ENCODE data around the gene BBS4.
A peak's percentile ranks its signal among the peaks of the same experiment; 100 is the strongest.

Gene BBS4

GRCh38 chr15:72764656-72765055 lies 78.6 kb downstream of the BBS4 start:
- DNase-seq (ENCODE audit: low spot score) = no peak

GRCh38 chr15:72766025-72766424 lies 80.0 kb downstream of the BBS4 start:
- no peak for DNase-seq (ENCODE audit: low spot score)

GRCh38 chr15:72766780-72767179 lies 80.8 kb downstream of the BBS4 start:
- no peak for DNase-seq (ENCODE audit: low spot score)

GRCh38 chr15:72770673-72771328 lies 84.8 kb downstream of the BBS4 start:
- DNase-seq (ENCODE audit: low spot score) = no peak

- no peak for DNase-seq (ENCODE audit: low spot score)
These were observed 85.3 kb downstream of the BBS4 start for GRCh38 chr15:72771329-72771725.

GRCh38 chr15:72774696-72775383 lies 88.8 kb downstream of the BBS4 start:
- no peak for DNase-seq (ENCODE audit: low spot score)

GRCh38 chr15:72778796-72779195 lies 92.8 kb downstream of the BBS4 start:
- no peak for DNase-seq (ENCODE audit: low spot score)

- DNase-seq (ENCODE audit: low spot score) = no peak
These were observed 95.6 kb downstream of the BBS4 start for GRCh38 chr15:72781631-72782030.

GRCh38 chr15:72782274-72783003 lies 96.4 kb downstream of the BBS4 start:
- no peak for DNase-seq (ENCODE audit: low spot score)

- peak; percentile 44 for DNase-seq (ENCODE audit: low spot score)
These were observed 97.1 kb downstream of the BBS4 start for GRCh38 chr15:72783004-72783639.

GRCh38 chr15:72783640-72784455 lies 97.8 kb downstream of the BBS4 start, which contains the start of gene ADPGK:
ADPGK (minus strand) TSS chr15:72783758; CDS start chr15:72783691, 67 bp downstream.
- peak; percentile 93 for DNase-seq (ENCODE audit: low spot score)

GRCh38 chr15:72784456-72784876 lies 98.5 kb downstream of the BBS4 start:
- DNase-seq (ENCODE audit: low spot score) = no peak

GRCh38 chr15:72785432-72785831 lies 99.4 kb downstream of the BBS4 start:
- DNase-seq (ENCODE audit: low spot score) = no peak

GRCh38 chr15:72785841-72786240 lies 99.8 kb downstream of the BBS4 start:
- no peak for DNase-seq (ENCODE audit: low spot score)

- DNase-seq (ENCODE audit: low spot score) = no peak
These were observed 100.2 kb downstream of the BBS4 start for GRCh38 chr15:72786242-72786641.

GRCh38 chr15:72786676-72787345 lies 100.8 kb downstream of the BBS4 start:
- no peak for DNase-seq (ENCODE audit: low spot score)

- peak; percentile 45 for DNase-seq (ENCODE audit: low spot score)
These were observed 101.5 kb downstream of the BBS4 start for GRCh38 chr15:72787526-72787925.
